Measurements from ENCODE around the gene SGK1. TPM values are rescaled to one million over a fixed set of nuclear protein-coding genes. Genes with fewer than 3 reads are reported as not detected.

The SGK1 gene
- total RNA-seq, 1 experiment from 2014 or later: 23.2 TPM

- ChIA-PET CTCF (interaction anchor here (1.1 kb wide), 1 partner anchor 30 kb away, joined by 3 read pairs; the partner anchor contains the start of gene SGK1), POLR2A (no interaction called here)
- Mint-ChIP-seq H3K27me3 (ENCODE audit: low read depth) (no peaks in the 10 kb centered on the region), H3K9me3 (peaks cover 4% of the 10 kb centered on the region), H3K27ac (no peak overlapping the region), H3K36me3 (peaks cover 5% of the 10 kb centered on the region; the same call in 1 of the 2 replicates), H3K4me1 (peaks cover 11% of the 10 kb centered on the region), H3K4me3 (no peak overlapping the region)
- ATAC-seq: no peak
- no peak for DNase-seq (ENCODE audit: low spot score)
- TF ChIP-seq ZNF512 (CRISPR knock-in tag; IDR thresholded peaks at IDR 0.05; ENCODE audit: borderline replicate concordance) (no peak), E2F5 (CRISPR knock-in tag; IDR thresholded peaks at IDR 0.05) (no peak), ERG (CRISPR knock-in tag; IDR thresholded peaks at IDR 0.05) (no peak)
Observed at GRCh38 chr6:134287859-134288537, 29.9 kb downstream of the SGK1 start.

- H3K9me3 Mint-ChIP-seq: no peaks in the 10 kb centered on the region
- ChIA-PET POLR2A (no interaction called here), CTCF (interaction anchor here (0.5 to 0.7 kb wide), 2 partner anchors 234 to 358 kb away, joined by 3 read pairs; no protein-coding TSS in a partner anchor)
- DNase-seq (ENCODE audit: low spot score) (no peak), ATAC-seq (no peak)
- H3K4me3 Mint-ChIP-seq: no peak overlapping the region
- no peaks in the 10 kb centered on the region for H3K27me3 Mint-ChIP-seq (ENCODE audit: low read depth)
- no peak for TF ChIP-seq ERG (CRISPR knock-in tag; IDR thresholded peaks at IDR 0.05)
- no peak for TF ChIP-seq SMAD4 (CRISPR knock-in tag; IDR thresholded peaks at IDR 0.05)
- no peak for TF ChIP-seq KAT7 (CRISPR knock-in tag; IDR thresholded peaks at IDR 0.05; ENCODE audit: borderline replicate concordance)
- TF ChIP-seq ZNF219 (CRISPR knock-in tag; IDR thresholded peaks at IDR 0.05; ENCODE audit: borderline replicate concordance): no peak
- TF ChIP-seq ZNF423 (CRISPR knock-in tag; IDR thresholded peaks at IDR 0.05): no peak
- TF ChIP-seq ZNF512 (CRISPR knock-in tag; IDR thresholded peaks at IDR 0.05; ENCODE audit: borderline replicate concordance): no peak
- H3K27ac Mint-ChIP-seq: no peak overlapping the region
- peaks cover 2% of the 10 kb centered on the region; the same call in 1 of the 2 replicates for H3K36me3 Mint-ChIP-seq
- peaks cover 9% of the 10 kb centered on the region for H3K4me1 Mint-ChIP-seq
Observed at GRCh38 chr6:134282816-134283215, 35.1 kb downstream of the SGK1 start.

- ATAC-seq (no peak), DNase-seq (ENCODE audit: low spot score) (no peak)
- ChIA-PET CTCF (no interaction called here), POLR2A (no interaction called here)
- Mint-ChIP-seq H3K36me3 (peaks cover 2% of the 10 kb centered on the region; the same call in 1 of the 2 replicates), H3K27me3 (ENCODE audit: low read depth) (no peaks in the 10 kb centered on the region), H3K9me3 (no peaks in the 10 kb centered on the region), H3K4me3 (no peak overlapping the region), H3K4me1 (peaks cover 19% of the 10 kb centered on the region), H3K27ac (no peak overlapping the region)
- TF ChIP-seq JUN (CRISPR knock-in tag; IDR thresholded peaks at IDR 0.05) (no peak), ZSCAN18 (CRISPR knock-in tag; IDR thresholded peaks at IDR 0.05) (no peak), ELF4 (CRISPR knock-in tag; IDR thresholded peaks at IDR 0.05; ENCODE audit: low read depth) (no peak), E2F1 (CRISPR knock-in tag; IDR thresholded peaks at IDR 0.05) (no peak), SP1 (CRISPR knock-in tag; conservative IDR thresholded peaks at IDR 0.05) (no peak), ZNF423 (CRISPR knock-in tag; IDR thresholded peaks at IDR 0.05) (no peak), ATF6 (CRISPR knock-in tag; IDR thresholded peaks at IDR 0.05) (no peak), E2F5 (CRISPR knock-in tag; IDR thresholded peaks at IDR 0.05) (no peak), HMGXB4 (CRISPR knock-in tag; IDR thresholded peaks at IDR 0.05) (no peak)
Observed at GRCh38 chr6:134281388-134281787, 36.5 kb downstream of the SGK1 start.
